Measurements from ENCODE around the gene PDE6B.

The PDE6B gene

DNA sequence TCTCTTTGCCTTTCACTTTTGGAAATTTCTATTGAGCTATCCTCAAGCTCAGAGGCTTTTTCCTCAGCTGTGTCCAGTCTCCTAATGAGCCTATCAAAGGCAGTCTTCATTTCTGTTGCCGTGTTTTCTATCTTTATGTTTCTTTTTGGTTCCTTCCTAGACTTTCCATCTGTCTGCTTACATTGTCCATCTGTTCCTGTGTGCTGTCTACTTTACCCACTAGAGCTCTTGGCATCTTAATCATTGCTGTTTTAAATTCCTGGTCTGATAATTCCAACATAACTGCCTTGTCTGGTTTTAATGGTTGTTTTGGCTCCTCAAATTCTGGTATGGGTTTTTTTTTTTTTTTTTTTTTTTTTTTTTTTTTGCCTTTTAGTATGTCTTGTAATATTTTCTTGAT is 9.3 kb upstream of the PDE6B start:
- Histone ChIP-seq H3K9me3 (ENCODE audit: control insufficient read depth, insufficient read depth, low read length) (no peaks in the 10 kb centered on the region), H3K27ac (ENCODE audit: low read depth, low read length) (no peak overlapping the region), H3K36me3 (ENCODE audit: control insufficient read depth, insufficient read depth, low read length) (no peaks in the 10 kb centered on the region), H3K27me3 (ENCODE audit: control insufficient read depth, insufficient read depth, low read length) (no peaks in the 10 kb centered on the region), H3K4me1 (ENCODE audit: control insufficient read depth, insufficient read depth, low read length) (no peaks in the 10 kb centered on the region), H3K9ac (ENCODE audit: low read depth, low read length) (no peak overlapping the region), H3K4me3 (ENCODE audit: low read depth, low read length) (no peak overlapping the region)

GRCh38 chr4:616911-617643 is 8.3 kb upstream of the PDE6B start:
- H3K9me3 ChIP-seq (ENCODE audit: control insufficient read depth, insufficient read depth, low read length) = no peaks in the 10 kb centered on the region
- H3K36me3 ChIP-seq (ENCODE audit: control insufficient read depth, insufficient read depth, low read length) = no peaks in the 10 kb centered on the region
- H3K27ac ChIP-seq (ENCODE audit: low read depth, low read length) = no peak overlapping the region
- H3K9ac ChIP-seq (ENCODE audit: low read depth, low read length) = no peak overlapping the region
- H3K27me3 ChIP-seq (ENCODE audit: control insufficient read depth, insufficient read depth, low read length) = no peaks in the 10 kb centered on the region
- no peak overlapping the region for H3K4me3 ChIP-seq (ENCODE audit: low read depth, low read length)
- no peaks in the 10 kb centered on the region for H3K4me1 ChIP-seq (ENCODE audit: control insufficient read depth, insufficient read depth, low read length)

DNA sequence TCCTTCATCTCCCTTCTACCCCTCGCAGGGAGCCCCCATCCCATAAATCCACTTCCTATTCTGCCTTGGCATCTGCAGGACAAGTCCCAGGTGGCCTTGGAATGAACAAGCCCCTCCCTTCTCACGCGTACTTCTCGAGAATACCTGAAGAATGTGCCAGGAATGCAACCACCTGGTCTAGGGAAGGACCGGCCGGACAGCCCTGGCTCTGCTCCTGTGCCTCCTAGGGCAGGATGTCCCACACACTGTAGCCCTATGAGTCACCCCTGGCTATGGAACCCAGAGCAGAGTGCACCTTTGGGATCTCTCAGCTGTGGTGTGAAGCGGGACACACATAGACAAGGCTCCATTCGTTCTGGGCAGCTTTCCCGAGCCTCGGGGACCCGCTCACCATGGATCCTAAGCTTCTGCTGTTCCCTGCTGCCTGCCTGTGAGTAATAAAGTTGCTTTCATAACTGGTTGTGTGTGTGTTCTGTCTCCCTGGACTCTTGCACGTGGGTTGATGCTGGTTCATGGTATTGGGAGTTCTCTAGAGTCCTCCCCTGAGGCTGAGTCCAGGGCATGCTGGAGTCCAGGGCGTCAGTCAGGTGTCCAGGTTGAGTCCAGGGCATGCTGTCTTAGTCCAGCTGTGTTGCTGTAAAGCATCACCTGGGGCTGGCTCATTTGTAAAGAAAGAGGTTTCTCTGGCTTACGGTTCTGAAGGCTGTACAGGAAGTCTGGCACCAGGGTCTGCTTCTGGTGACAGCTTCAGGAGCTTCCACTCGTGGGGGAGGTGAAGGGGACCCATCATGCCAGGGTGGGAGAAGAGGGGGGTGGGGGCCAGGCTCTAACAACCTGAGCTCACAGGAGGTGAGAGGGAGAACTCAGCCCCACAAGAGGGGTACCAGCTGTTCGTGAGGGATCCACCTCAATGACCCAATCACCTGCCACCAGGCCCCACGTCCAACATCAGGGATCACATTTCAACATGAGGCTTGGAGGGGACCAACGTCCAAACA is 7.4 kb upstream of the PDE6B start:
- H3K9me3 ChIP-seq (ENCODE audit: control insufficient read depth, insufficient read depth, low read length) = no peaks in the 10 kb centered on the region
- no peak overlapping the region for H3K27ac ChIP-seq (ENCODE audit: low read depth, low read length)
- no peaks in the 10 kb centered on the region for H3K36me3 ChIP-seq (ENCODE audit: control insufficient read depth, insufficient read depth, low read length)
- H3K4me3 ChIP-seq (ENCODE audit: low read depth, low read length) = no peak overlapping the region
- H3K9ac ChIP-seq (ENCODE audit: low read depth, low read length) = no peak overlapping the region
- H3K27me3 ChIP-seq (ENCODE audit: control insufficient read depth, insufficient read depth, low read length) = no peaks in the 10 kb centered on the region
- no peaks in the 10 kb centered on the region for H3K4me1 ChIP-seq (ENCODE audit: control insufficient read depth, insufficient read depth, low read length)

- H3K9me3 ChIP-seq (ENCODE audit: control insufficient read depth, insufficient read depth, low read length) = no peaks in the 10 kb centered on the region
- no peak overlapping the region for H3K27ac ChIP-seq (ENCODE audit: low read depth, low read length)
- peaks cover 3% of the 10 kb centered on the region; the same call in 1 of the 2 replicates for H3K4me1 ChIP-seq (ENCODE audit: control insufficient read depth, insufficient read depth, low read length)
- no peak overlapping the region for H3K9ac ChIP-seq (ENCODE audit: low read depth, low read length)
- H3K36me3 ChIP-seq (ENCODE audit: control insufficient read depth, insufficient read depth, low read length) = no peaks in the 10 kb centered on the region
- H3K4me3 ChIP-seq (ENCODE audit: low read depth, low read length) = no peak overlapping the region
- no peaks in the 10 kb centered on the region for H3K27me3 ChIP-seq (ENCODE audit: control insufficient read depth, insufficient read depth, low read length)
These were observed 5.2 kb upstream of the PDE6B start for GRCh38 chr4:620201-620600.

- H3K27me3 ChIP-seq (ENCODE audit: control insufficient read depth, insufficient read depth, low read length) = no peaks in the 10 kb centered on the region
- H3K9ac ChIP-seq (ENCODE audit: low read depth, low read length) = no peak overlapping the region
- H3K4me1 ChIP-seq (ENCODE audit: control insufficient read depth, insufficient read depth, low read length) = peaks cover 5% of the 10 kb centered on the region; the same call in 1 of the 2 replicates
- no peaks in the 10 kb centered on the region for H3K36me3 ChIP-seq (ENCODE audit: control insufficient read depth, insufficient read depth, low read length)
- no peak overlapping the region for H3K27ac ChIP-seq (ENCODE audit: low read depth, low read length)
- no peak overlapping the region for H3K4me3 ChIP-seq (ENCODE audit: low read depth, low read length)
- no peaks in the 10 kb centered on the region for H3K9me3 ChIP-seq (ENCODE audit: control insufficient read depth, insufficient read depth, low read length)
These were observed 4.5 kb upstream of the PDE6B start for GRCh38 chr4:620851-621261.

- H3K27me3 ChIP-seq (ENCODE audit: control insufficient read depth, insufficient read depth, low read length) = no peaks in the 10 kb centered on the region
- no peaks in the 10 kb centered on the region for H3K36me3 ChIP-seq (ENCODE audit: control insufficient read depth, insufficient read depth, low read length)
- H3K4me3 ChIP-seq (ENCODE audit: low read depth, low read length) = no peak overlapping the region
- no peaks in the 10 kb centered on the region for H3K9me3 ChIP-seq (ENCODE audit: control insufficient read depth, insufficient read depth, low read length)
- H3K4me1 ChIP-seq (ENCODE audit: control insufficient read depth, insufficient read depth, low read length) = peaks cover 5% of the 10 kb centered on the region; the same call in 1 of the 2 replicates
- no peak overlapping the region for H3K27ac ChIP-seq (ENCODE audit: low read depth, low read length)
- H3K9ac ChIP-seq (ENCODE audit: low read depth, low read length) = no peak overlapping the region
These were observed 3.9 kb upstream of the PDE6B start for GRCh38 chr4:621296-622070.

DNA sequence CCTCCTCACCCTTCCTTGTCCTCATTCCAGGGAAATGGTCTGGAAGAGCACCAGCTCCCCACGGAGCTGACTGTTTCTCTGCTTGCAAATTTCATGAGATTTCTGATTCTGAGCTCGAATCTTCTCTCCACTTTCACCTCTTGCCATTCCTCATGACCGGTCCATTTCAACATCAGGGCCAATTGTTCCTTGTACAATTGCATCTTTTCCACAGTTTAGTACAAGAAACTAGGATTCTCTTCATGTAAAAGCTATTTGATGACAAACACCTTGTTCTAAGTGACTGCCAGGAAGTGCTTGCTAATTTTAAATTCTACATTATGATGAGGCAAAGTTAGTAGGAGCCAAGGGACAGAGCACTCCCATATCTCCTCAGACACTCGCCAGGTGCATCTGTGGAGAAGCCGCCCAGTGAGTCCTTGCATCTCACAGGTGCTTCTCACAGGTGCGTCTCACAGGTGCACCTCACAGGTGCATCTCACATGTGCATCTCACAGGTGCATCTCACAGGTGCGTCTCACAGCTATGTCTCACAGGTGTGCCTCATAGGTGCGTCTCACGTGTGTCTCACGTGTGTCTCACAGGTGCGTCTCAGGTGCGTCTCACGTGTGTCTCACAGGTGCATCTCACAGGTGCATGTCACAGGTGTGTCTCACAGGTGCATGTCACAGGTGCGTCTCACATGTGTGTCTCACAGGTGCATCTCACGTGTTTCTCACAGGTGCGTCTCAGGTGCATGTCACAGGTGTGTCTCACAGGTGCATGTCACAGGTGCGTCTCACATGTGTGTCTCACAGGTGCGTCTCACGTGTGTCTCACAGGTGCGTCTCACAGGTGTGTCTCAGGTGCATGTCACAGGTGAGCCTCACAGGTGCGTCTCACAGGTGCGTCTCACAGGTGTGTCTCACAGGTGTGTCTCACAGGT is 3.0 kb upstream of the PDE6B start:
- H3K9me3 ChIP-seq (ENCODE audit: control insufficient read depth, insufficient read depth, low read length) = no peaks in the 10 kb centered on the region
- H3K36me3 ChIP-seq (ENCODE audit: control insufficient read depth, insufficient read depth, low read length) = no peaks in the 10 kb centered on the region
- no peak overlapping the region for H3K9ac ChIP-seq (ENCODE audit: low read depth, low read length)
- no peaks in the 10 kb centered on the region for H3K27me3 ChIP-seq (ENCODE audit: control insufficient read depth, insufficient read depth, low read length)
- no peak overlapping the region for H3K27ac ChIP-seq (ENCODE audit: low read depth, low read length)
- no peak overlapping the region for H3K4me3 ChIP-seq (ENCODE audit: low read depth, low read length)
- H3K4me1 ChIP-seq (ENCODE audit: control insufficient read depth, insufficient read depth, low read length) = peaks cover 5% of the 10 kb centered on the region; the same call in 1 of the 2 replicates

GRCh38 chr4:622996-623913 is 2.1 kb upstream of the PDE6B start:
- no peaks in the 10 kb centered on the region for H3K36me3 ChIP-seq (ENCODE audit: control insufficient read depth, insufficient read depth, low read length)
- no peak overlapping the region for H3K27ac ChIP-seq (ENCODE audit: low read depth, low read length)
- H3K9me3 ChIP-seq (ENCODE audit: control insufficient read depth, insufficient read depth, low read length) = no peaks in the 10 kb centered on the region
- no peak overlapping the region for H3K4me3 ChIP-seq (ENCODE audit: low read depth, low read length)
- peaks cover 5% of the 10 kb centered on the region; the same call in 1 of the 2 replicates for H3K4me1 ChIP-seq (ENCODE audit: control insufficient read depth, insufficient read depth, low read length)
- H3K9ac ChIP-seq (ENCODE audit: low read depth, low read length) = no peak overlapping the region
- no peaks in the 10 kb centered on the region for H3K27me3 ChIP-seq (ENCODE audit: control insufficient read depth, insufficient read depth, low read length)

DNA sequence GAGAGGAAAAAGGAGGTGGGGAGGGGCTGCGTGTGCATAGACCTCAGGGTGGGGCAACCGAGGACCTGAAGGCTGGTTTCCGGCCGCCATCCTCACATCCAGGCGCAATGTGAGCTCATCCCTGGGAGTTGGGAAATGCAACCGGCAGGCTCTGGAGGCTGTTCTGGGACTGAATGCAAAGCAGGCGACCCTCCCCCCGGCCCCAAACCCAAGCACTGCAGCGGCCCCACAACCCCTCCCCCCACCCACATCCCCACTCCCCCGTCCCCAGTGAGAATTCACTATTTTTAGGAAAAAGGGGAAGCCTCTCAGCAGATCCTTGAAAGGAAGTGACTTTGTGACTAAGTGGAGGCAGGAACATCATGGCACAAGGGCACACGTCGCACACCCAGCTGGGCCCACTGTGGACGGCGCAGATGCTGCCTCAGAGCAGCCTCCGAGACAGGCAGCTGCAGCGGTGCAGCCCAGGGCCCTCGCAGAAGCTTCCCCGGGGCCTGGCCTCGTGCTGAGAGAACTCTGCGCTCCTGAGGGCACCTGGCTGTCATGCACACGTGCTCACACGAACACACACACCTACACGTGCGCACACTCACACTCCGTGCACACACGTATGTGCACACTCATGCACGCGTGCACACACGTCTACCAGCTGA is 1.3 kb upstream of the PDE6B start:
- Histone ChIP-seq H3K4me3 (ENCODE audit: low read depth, low read length) (no peak overlapping the region), H3K9me3 (ENCODE audit: control insufficient read depth, insufficient read depth, low read length) (no peaks in the 10 kb centered on the region), H3K9ac (ENCODE audit: low read depth, low read length) (no peak overlapping the region), H3K36me3 (ENCODE audit: control insufficient read depth, insufficient read depth, low read length) (no peaks in the 10 kb centered on the region), H3K27me3 (ENCODE audit: control insufficient read depth, insufficient read depth, low read length) (no peaks in the 10 kb centered on the region), H3K27ac (ENCODE audit: low read depth, low read length) (no peak overlapping the region), H3K4me1 (ENCODE audit: control insufficient read depth, insufficient read depth, low read length) (peaks cover 5% of the 10 kb centered on the region; the same call in 1 of the 2 replicates)
